Right forelimb (tissue), 1 donor: ENCODE data around the gene HSD17B14.
"Not testable (repeated sequence)": the region's sequence is repeated elsewhere in the genome, so short reads cannot be mapped to it uniquely, and the experiment has no call there.

Experiments used
- DNase-seq: peaks from one replicate; pipeline ENCODE4 v3.0.0-alpha.2; 2018

Gene HSD17B14

DNA sequence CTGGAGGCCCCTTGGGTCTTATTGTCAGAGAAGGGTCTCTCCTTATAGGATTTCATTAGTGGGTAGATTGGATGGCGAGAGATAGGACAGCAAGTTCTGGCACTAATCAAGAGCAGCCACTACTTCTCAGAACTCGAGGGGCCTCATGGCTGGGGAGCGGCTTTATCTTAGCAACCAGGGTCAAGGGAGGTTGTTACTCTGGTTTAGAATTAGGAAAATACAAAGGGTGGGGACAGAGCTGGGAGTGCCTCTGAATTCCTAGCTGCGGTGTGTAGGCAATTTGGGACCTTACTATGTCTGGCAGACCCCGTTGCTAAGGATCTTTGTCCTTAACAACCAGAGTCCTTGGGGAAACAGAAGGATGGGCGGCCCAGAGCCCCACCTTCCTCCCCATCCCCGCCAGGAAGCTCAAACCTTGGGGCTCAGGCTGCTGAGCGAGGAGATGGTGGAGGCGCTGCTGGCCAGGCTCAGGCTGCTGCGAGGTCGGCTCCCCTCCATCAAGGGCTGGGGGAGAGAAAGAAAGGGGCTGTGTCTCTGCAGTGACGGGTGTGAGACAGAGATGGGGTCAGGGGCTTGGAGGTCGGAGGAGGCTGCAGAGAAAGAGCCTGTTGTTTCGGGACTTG, 30.9 kb upstream of the HSD17B14 start:
- peak; percentile 58 for DNase-seq

DNA sequence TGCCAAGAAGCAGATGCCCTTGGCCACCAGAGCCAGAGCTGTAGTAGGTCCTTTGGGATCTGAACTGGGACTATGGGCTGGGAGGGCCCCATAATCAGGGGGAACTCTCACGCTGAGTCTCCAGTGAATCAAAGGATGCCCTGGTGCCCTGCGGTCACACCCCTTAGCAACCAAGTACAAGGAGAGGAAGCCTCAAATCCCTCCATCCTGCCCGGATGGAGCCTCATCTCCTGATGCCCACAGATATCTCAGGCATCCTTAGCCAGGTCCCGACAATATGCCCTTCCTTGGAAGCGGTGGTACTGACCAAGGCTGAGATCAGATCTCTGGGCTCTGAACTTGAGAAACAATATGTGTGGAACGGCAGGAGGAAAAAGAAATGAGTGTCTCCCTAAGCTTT, 30.4 kb upstream of the HSD17B14 start:
- DNase-seq, result no peak

DNA sequence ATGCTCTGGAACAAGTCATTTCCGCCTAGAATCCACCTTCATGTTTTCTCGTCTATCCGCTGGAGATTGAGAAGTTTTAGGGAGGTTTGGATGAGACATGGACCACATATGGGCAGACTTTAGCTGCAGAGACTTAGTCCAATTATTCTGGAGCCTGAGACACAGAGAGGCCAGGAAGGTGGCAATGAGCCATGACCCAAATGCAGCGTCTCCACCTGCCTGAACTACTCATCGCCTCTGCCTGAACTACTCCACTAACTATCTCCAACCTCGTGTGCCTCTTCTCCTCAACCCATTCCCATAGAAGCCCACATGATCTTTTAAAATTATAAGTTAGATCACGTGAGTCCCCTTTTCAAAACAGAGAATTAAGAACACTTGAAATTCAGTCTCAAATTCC, 26.5 kb upstream of the HSD17B14 start:
- no peak for DNase-seq

DNA sequence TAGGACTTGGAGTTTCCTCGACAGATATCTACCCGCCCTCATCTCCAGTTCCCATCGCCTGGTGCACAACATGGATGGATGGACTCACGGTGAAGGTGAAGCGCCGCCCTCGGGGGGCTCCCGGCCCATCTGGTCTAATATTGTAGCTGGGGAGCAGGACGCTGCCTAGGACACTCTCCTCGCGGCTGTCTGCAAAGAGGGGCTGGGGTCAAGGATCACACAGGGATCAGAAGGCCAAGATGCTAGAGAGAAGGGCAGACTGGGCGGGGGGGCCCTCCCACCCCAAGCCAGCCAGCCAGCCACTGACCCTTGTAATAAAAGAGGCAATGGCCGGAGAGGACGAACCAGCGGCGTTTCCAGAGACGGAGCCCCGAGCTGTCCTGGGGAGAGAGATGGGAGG, 25.0 kb upstream of the HSD17B14 start:
- DNase-seq, result no peak

DNA sequence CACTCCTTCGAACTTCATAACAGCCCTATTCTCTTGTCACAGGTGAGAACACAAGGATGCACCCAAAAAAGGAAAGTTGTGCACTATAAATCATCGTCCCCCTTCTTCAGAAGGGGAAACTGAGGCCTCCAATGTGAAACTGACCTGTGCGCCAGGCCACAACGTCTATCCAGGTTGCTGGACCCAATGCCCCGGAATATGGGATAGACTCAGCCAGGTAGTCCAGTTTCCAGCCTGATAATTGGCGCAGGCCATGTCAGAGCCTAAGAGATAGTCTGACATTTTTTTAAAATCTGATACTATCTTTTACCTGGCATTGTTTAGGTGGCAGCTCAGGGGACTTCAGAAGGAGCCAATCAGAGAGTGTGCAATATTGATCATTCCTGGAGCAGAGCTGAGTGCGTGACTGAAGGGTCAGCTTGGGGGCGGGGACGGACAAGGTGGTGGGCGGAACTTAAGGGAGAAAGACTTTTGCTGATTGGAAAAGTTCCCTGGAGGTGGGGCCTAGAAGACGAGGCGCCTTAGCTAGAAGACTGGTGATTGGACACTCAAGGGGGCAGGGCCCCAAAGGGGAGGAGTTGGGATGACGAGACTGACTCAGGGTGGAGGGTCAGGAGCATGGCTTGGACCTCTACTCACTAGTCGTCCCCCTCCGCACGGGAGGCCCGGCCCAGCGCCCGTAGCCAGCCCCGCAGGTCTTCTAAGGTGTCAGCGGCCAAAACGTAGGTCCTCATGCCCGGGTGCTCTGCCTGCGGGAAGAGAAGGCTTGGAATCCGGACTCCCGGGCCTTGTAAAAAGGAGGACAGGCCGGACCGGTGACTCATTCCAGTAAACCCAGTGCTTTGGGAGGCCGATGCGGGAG, 23.7 kb upstream of the HSD17B14 start:
- DNase-seq, result no peak

DNA sequence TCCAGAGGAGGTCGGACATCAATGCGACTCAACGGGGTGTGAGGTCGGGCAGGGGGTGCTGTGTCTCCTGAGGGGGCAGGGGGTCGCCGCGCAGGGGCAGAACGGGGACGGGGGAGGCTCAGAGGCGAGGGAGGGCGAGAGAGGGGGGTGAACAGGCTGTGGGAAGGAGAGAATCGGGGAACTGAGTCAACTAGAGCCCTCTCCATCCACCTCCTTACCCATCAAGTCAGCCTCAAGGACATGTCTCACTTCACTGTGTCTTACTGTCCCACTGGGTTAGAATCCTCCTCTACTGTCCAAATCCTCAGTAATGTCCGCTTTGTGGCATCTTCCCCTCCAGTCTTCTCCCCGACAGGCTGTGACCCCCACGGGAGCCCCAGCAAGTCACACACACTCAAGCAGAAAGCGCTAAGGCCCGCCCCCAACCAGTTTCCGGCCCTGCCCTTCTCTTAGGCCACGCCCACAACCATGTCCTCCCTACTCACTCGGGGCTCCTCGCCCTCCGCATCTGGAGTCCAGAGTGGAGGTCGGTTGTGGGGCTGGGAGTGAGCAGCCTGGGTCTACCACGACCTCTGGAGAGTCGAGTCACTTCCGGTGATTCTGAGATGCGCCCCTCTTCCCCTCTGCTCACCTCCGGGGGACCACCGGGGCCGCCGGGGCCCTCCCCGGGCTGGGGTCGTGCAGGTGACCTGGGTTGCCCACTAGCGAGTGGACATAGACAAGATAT, 22.9 kb upstream of the HSD17B14 start:
- no peak for DNase-seq

DNA sequence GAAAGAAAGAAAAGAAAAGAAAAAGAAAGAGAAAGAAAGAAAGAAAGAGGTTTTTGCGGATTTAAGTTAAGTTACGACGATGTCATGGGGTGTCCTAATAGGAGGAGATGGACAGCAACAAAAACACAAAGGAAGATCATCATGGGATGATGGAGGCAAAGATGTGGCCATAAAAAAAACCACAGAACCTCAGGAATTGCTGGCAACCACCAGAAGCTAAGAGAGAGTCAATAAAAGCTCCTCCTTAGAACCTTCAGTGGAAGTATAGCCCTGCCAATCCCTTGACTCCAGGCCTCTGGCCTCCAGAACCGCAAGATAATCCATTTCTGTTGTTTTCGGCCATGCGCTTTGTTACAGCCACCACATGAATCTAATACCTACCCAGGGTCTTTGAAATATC, 20.6 kb upstream of the HSD17B14 start:
- DNase-seq, result no peak

DNA sequence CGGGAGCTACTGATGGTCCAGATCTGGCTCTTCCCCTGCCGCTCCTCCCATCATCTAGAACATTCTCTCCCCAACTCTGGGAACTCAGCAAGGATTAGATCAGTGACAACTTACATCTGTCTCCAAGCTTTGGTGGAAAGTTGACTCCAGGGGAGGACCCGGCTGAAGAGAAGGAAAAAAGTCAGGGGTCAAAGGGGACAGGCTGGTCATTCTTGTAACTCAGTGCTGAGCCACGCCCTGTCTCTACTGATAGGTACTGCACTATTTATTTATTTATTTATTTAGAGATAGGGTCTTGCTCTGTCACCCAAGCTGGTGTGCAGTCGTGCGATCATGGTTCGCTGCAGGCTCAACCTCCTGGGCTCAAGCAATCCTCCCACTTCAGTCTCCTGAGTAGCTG, 17.8 kb upstream of the HSD17B14 start:
- DNase-seq, result no peak

DNA sequence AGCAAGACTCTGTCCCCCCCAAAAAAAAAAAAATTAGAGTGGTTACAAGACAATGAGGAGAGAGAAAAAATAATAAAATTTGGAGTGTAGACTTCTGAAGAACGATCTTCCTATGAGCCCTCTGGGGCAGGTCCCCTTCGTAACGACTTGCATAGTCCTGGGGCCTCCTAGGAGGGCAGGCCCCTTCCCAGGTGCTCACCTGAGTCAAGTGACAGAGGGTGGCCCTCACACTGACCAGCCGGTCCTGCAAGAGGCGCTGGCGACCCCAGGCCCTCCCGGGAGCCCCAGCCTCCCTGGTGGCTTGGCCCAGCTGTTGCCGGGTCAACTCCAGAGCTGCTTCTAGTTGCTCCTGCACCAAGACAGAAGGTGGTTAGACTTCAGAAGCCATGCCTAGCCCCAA, 17.2 kb upstream of the HSD17B14 start:
- DNase-seq, result no peak

DNA sequence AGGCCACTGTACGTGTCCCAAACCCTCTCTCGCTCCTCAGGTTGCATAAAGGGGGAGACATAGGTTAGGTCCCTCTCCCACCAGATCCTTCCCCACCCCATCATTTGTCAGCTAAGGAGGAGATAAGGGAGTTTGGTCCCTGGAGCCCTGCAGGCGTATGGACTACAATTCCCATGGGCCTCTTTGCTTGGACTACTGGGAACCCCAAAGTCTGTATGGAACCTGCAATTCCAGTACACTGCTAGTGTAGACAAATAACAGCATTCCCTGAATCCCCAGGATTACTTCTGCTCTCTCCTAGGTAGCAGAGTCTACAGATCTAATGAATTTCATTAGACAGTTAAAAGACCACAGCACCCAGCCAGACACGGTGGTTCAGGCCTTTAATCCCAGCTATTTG, 16.0 kb upstream of the HSD17B14 start:
- DNase-seq, result no peak

DNA sequence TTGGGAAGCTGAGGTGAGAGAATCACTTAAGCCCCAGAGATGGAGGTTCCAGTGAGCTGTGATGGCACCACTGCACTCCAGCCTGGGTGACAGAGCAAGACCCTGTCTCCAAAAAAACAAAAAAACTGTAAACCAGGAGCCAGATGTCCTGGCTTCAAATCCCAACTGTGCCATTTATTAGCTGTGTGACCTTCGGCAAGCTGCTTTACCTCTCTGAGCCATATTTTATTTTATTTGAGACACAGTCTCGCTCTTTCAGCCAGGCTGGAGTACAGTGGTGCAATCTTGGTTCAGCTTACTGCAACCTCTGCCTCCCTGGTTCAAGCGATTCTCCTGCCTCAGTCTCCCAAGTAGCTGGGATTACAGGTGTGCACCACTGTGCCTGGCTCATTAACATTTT, 10.4 kb upstream of the HSD17B14 start:
- not testable (repeated sequence) for DNase-seq

DNA sequence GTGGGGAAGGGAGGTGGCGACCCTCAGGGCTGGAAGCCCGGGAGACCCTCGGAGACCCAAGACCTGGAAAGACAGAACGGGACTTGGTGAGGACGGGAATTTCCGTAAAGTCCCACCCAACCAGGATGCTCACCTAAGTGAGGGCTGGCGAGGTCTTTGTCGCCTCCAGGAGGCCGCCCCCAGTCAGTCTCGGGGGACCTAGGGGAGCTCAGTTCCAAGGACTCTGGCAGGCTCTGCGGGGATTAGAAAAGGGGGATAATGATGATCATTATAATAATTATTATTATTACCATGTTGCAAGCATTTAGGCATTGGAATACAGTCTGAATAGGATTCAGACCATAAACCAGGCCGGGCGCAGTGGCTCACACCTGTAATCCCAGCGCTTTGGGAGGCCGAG, 9.1 kb upstream of the HSD17B14 start:
- DNase-seq, result no peak

DNA sequence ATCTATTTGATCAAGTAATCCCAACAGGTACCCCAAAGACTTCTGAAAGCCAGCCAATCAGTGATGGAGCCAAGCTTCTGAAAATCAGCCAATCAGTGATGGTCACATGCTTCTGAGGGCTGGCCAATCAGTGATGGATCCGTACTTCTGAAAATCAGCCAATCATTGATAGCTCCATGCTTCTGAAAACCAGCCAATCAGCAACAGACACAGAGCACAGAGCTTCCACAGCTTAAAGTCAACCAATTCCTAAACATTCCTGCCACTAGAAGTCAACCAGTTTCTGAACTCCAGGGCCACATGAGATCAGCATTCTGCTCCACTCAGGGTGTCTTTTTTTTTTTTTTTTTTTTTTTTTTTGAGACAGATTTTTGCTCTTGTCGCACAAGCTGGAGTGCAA, 8.2 kb upstream of the HSD17B14 start:
- DNase-seq, result no peak

DNA sequence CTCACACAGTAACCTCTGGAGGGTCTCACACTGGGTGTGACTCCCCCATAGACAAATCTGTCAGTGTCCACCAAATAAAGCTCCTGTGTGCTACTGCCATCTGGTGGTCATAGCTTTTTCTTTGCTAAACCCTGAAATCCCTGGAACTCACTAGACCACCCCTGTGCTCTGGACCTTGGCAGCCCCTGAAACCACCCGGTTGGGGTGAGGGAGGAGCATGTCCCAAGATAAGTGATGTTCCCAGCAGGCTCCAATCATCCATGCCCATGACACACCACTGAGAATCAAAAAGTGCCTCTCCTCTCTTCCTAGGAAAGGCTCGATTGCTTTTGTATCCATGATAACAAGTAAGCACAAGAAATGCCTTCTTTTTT, 6.5 kb upstream of the HSD17B14 start:
- peak; percentile 68 for DNase-seq

DNA sequence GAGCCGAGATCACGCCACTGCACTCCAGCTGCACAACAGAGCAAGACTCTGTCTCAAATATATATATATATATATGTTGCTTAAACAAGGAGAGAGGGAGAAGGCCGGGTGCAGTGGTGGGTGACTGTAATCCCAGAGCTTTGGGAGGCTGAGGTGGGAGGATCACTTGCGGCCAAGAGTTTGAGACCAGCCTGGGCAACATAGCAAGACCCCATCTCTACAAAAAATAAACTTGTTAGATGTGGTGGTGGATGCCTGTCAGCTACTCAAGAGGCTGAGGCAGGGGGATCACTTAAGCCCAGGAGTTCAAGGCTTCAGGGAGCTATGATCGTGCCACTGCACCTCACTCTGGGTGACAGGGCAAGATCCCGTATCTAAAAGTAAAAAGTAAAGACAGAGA, 5.3 kb upstream of the HSD17B14 start:
- no peak for DNase-seq

DNA sequence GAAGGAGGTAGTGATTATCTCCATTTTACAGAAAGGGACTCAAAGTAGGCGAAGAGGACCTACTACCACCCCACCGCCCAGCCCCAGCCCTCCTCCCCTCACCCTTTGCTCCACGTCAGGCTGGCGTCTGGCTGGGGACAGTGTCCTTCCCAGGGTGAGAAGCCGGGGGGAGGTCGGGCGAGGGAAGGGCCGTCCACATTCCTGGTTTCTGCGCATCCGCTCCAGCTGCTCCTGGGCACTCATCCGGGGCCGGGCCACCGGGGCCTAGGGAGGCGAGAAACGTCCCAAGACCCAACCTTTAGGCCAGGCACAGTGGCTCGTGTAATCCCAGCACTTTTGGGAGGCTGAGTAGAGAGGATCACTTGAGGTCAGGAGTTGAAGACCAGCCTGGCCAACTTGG, 4.8 kb upstream of the HSD17B14 start:
- no peak for DNase-seq

DNA sequence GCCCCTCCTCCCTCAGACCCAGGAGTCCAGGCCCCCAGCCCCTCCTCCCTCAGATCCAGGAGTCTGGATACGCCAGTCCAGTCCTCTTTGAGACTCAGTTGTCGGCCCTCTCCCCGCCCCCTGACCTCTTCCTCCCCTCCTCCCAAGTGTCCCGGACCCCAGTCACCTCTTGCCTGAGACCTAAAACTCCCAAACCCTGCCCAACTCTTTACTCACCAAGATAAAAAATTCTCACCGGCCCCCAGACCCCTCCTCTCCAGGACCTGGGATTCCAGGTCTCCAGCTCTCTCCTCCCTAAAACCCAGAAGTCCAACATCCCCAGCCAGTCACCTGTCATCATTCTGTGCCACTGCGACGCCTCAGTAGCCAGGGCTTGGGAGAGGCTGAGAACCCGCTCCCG, 1.4 kb upstream of the HSD17B14 start:
- DNase-seq, result no peak

DNA sequence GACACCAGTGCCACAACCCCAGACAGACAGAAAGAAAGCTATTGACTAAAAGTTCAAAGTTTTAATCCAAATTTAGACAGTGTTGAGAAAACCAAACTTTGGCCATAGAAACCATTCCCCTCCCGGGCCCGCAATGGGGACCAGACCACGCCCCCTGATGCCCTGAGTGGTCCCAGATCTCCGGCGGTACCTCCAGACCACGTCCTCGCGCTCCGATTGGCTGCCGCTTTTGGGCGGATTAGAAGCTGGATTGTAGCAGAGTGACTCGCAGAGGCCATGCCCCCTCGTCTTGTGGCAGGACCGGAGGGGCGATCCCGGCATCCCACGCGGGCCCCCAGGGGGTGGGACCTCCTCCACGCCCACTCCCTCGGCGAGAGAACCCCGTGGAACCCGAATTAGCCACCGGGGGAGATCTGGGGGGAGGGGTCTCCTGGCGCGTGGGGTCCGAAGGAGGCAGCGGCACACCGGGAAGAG, 797 bp upstream of the HSD17B14 start:
- DNase-seq, result peak; percentile 84

DNA sequence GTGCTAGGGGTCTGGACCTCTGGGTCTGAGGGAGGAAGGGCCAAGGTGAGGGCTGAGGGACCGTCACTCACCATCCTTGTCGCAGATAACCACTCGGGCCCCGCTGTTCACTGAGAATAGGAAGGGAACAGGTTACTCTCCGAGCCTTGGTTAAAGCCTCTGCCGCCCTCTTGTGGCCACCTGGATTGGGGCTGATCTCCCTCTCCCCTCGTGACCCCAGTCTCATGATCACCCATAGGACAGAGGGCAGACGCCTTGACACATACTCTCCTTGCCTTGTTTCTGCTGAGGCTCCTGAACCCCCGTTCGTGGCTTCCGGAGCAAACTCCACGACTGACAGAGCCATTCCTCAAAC, 580 bp downstream of the HSD17B14 start:
- DNase-seq, result peak; percentile 85

DNA sequence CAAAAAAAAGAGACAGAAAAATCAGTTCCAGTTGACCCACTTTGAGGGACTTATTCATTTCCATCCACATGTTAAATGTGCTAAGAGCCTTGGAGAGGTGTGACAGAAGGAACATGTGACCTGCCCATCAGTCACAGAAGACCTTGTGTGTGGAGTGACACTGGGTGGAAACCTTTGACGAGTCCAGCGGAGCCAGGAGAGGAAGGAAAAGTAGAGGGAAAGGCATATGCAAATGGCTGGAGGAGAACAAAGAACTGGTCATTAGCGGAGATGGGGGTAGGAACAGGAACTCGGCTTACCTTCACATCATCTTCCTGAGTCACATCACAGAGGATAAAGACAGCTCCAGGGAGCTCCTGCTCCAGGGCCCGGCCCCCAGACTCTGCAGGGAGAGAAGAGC, 2.3 kb downstream of the HSD17B14 start:
- DNase-seq, result no peak

DNA sequence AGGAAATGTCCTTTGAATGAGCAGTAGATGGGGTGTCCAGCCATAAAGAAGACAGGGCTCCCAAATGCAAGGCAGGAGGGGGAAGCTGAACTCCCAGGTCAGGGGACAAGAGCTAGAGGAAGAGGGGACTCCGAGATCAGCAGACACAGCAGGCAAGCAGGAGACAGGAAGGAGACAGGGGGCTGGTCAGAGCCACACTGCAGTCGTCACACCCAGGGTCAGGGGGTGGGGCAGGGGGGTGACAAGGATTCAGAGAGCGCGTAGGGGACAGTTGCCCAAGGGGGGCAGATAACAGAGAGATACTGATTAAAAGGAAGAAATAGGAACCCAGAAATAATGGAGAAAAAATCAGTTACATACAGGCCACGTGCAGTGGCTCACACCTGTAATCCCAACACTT, 3.2 kb downstream of the HSD17B14 start:
- no peak for DNase-seq

DNA sequence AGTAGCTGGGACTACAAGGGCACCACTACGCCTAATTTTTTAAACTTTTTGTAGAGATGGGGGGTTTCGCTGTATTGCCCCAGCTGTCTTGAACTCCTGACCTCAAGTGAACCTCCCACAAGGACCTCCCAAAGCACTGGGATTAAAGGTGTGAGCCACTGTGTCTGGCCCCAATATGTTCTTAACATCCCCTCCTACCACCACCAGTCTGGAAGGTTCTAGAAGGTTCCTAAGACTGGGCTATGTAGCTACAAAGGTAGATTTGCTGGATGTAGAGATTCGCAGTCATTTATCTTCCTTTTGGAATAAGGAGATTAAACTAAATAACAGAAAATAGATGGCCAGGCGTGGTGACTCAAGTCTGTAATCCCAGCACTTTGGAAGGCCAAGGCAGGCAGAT, 5.3 kb downstream of the HSD17B14 start:
- DNase-seq, result no peak

DNA sequence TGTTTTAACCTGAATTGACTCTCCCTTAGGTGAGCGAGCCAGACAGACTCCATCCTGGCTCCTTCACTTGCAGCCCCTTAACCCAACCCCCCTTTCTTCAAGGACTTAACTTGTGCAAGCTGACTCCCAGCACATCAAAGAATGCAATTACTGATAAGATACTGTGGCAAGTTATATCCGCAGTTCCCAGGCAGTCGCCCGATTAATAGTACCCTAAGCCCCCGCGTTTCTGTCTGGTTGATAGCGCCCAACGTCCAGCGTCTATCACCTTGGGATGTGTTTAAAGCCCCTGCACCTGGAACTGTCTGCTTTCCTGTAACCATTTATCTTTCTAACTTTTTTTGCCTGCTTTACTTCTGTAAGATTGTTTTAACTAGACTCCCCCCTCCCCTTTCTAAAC, 6.2 kb downstream of the HSD17B14 start:
- DNase-seq, result no peak

DNA sequence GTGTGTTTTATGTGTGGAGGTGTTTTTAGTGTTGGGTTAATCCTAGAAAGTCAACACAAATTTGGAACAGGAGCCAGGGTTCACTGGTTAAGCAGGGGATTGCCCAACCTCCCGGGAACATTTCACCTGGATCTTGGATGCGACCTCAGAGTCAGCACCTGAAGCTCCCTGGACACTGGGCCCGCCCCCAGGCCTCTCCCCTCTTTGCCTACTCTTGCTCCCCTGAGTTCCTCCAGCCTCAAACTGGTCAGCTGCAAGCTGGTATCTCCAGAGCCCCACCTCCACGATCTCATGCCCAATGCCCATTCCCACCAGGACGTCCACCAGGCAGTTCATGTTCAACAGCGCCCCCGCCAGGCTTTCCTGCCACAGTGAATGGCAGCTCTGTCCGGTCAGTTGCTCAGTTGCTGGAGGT, 9.7 kb downstream of the HSD17B14 start:
- no peak for DNase-seq
